ENCODE measurements around the gene SLC25A4. TPM values are rescaled to one million over a fixed set of nuclear protein-coding genes. Genes with fewer than 3 reads are reported as not detected.

The SLC25A4 gene
- total and polyA plus RNA-seq, 10 of the 15 experiments (the other 5 are each of a cell fraction or from before 2014, with no cell fraction given): 12.6 to 161 (median 38.2) TPM

DNA sequence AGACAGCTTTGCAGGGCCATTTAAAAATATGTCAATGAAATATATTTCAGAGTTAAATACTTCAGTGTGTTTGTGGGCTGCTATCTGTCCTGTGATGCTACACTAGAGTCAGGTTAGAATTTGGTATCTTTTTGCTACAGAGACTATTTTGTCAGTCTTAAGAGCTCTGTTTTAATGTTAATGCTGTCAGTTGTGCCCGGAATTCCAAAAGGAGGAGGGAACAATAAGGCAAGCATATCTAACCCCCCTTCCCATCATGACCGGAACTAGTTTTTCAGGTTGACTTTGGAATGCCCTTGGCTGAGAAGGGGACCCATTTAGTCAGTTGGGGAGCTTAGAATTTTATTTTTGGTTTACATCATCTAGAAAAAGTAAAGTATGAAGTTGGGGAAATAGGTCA is 34.9 kb upstream of the SLC25A4 start:
- Histone ChIP-seq H3K4me3 (no peak overlapping the region), H4K20me1 (ENCODE audit: control insufficient read depth, insufficient read depth) (no peaks in the 10 kb centered on the region), H3K79me2 (ENCODE audit: control insufficient read depth, insufficient read depth, low read length) (no peaks in the 10 kb centered on the region), H2AFZ (ENCODE audit: control insufficient read depth, low read depth, low read length) (no peak overlapping the region), H3K27me3 (replicated peaks in 1 of 2; ENCODE audit: control insufficient read depth in 2 of 2, insufficient read depth in 2 of 2, low read length in 1 of 2) (peaks cover 0 to 5% of the 10 kb centered on the region in 2 experiments; a peak in 2 of 4 replicates), H3K4me2 (ENCODE audit: control insufficient read depth, insufficient read depth) (no peak overlapping the region), H3K9ac (ENCODE audit: control insufficient read depth, insufficient read depth, low read length) (no peak overlapping the region), H3K36me3 (ENCODE audit: control insufficient read depth in 2 of 2, insufficient read depth in 2 of 2, low read length in 1 of 2) (no peaks in the 10 kb centered on the region), H3K27ac (ENCODE audit: control insufficient read depth, insufficient read depth) (no peak overlapping the region), H3K9me3 (replicated peaks; ENCODE audit: control insufficient read depth, insufficient read depth, low read length) (no peaks in the 10 kb centered on the region), H3K4me1 (ENCODE audit: control insufficient read depth, insufficient read depth, low read length) (peaks cover 3% of the 10 kb centered on the region; the same call in 1 of the 2 replicates)
- no TSS peak for BruUV-seq (replicated peaks)
- intact Hi-C loops (cut with micrococcal nuclease; ENCODE audit: unreplicated experiment) (no loop called here), in situ Hi-C loops (cut with MboI) (no loop called here)
- no peak for ATAC-seq
- TF ChIP-seq RAD21 (IDR thresholded peaks at IDR 0.05; ENCODE audit: insufficient read depth, low read depth, low read length) (no peak), NFYB (IDR thresholded peaks at IDR 0.05; ENCODE audit: insufficient read depth, low read depth, low read length) (no peak), EP300 (IDR thresholded peaks at IDR 0.05; ENCODE audit: borderline replicate concordance in 1 of 2, control insufficient read depth in 1 of 2, low read depth in 2 of 2, low read length in 2 of 2) (no peak), PAX5 (IDR thresholded peaks at IDR 0.05; ENCODE audit: borderline replicate concordance, low read depth, low read length) (no peak), CBX3 (IDR thresholded peaks at IDR 0.05; ENCODE audit: borderline replicate concordance, low read depth) (no peak)
- CTCF ChIA-PET: interaction anchor here (0.7 to 1.4 kb wide), 3 partner anchors 13 to 28 kb away, joined by 3 to 4 read pairs (median 3); no protein-coding TSS in a partner anchor
- SMC1A ChIA-PET (ENCODE audit: uncharacterized antibody, unreplicated experiment): interaction anchor here (1.0 to 1.4 kb wide), 3 partner anchors 13 to 84 kb away, joined by 3 to 5 read pairs (median 3); no protein-coding TSS in a partner anchor
- RAD21 ChIA-PET (ENCODE audit: unreplicated experiment): no interaction called here
- DNase-seq (ENCODE audit: low read depth, low spot score): no peak
- POLR2A ChIA-PET: no interaction called here
- 55% methylated on average over 2 of the region's 2 CpGs for WGBS (ENCODE audit: insufficient coverage, insufficient replicate concordance, low lambda C conversion rate, missing lambda C conversion rate)
- no peak for FAIRE-seq

DNA sequence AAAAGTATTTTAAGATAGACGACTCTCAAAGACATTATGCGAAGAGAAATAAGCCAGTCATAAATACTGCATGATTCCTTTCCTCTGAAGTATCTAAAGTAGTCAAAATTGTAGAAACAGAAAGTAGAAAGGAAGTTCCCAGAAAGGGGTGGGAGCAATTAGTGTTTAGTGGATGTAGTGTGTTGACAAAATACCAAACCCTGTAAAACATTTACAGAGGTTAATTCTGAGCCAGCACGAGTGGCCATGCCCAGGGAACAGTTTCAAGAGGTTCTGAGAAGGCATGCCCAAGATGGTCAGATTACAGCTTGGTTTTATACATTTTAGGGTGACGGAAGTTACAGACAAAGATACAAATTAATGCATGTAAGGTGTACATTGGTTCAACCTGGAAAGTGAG is 34.4 kb upstream of the SLC25A4 start:
- Histone ChIP-seq H3K79me2 (ENCODE audit: control insufficient read depth, insufficient read depth, low read length) (no peaks in the 10 kb centered on the region), H3K4me2 (ENCODE audit: control insufficient read depth, insufficient read depth) (no peak overlapping the region), H3K27ac (ENCODE audit: control insufficient read depth, insufficient read depth) (no peak overlapping the region), H4K20me1 (ENCODE audit: control insufficient read depth, insufficient read depth) (no peaks in the 10 kb centered on the region), H3K36me3 (ENCODE audit: control insufficient read depth in 2 of 2, insufficient read depth in 2 of 2, low read length in 1 of 2) (no peaks in the 10 kb centered on the region), H3K9me3 (replicated peaks; ENCODE audit: control insufficient read depth, insufficient read depth, low read length) (no peaks in the 10 kb centered on the region), H3K27me3 (replicated peaks in 1 of 2; ENCODE audit: control insufficient read depth in 2 of 2, insufficient read depth in 2 of 2, low read length in 1 of 2) (peaks cover 0 to 5% of the 10 kb centered on the region in 2 experiments; a peak in 2 of 4 replicates), H3K4me3 (no peak overlapping the region), H3K9ac (ENCODE audit: control insufficient read depth, insufficient read depth, low read length) (no peak overlapping the region), H2AFZ (ENCODE audit: control insufficient read depth, low read depth, low read length) (no peak overlapping the region), H3K4me1 (ENCODE audit: control insufficient read depth, insufficient read depth, low read length) (peaks cover 3% of the 10 kb centered on the region; the same call in 1 of the 2 replicates)
- in situ Hi-C loops (cut with MboI): no loop called here
- RAD21 ChIA-PET (ENCODE audit: unreplicated experiment): no interaction called here
- FAIRE-seq (no peak), DNase-seq (ENCODE audit: low read depth, low spot score) (no peak), ATAC-seq (peak; percentile 51)
- SMC1A ChIA-PET (ENCODE audit: uncharacterized antibody, unreplicated experiment): interaction anchor here (1.0 to 1.4 kb wide), 4 partner anchors 13 to 85 kb away, joined by 3 to 5 read pairs (median 3); no protein-coding TSS in a partner anchor
- POLR2A ChIA-PET: no interaction called here
- 20% methylated on average over 4 of the region's 4 CpGs for WGBS (ENCODE audit: insufficient coverage, insufficient replicate concordance, low lambda C conversion rate, missing lambda C conversion rate)
- no TSS peak for BruUV-seq (replicated peaks)
- intact Hi-C loops (cut with micrococcal nuclease; ENCODE audit: unreplicated experiment): no loop called here
- CTCF ChIA-PET: interaction anchor here (0.6 to 1.4 kb wide), 4 partner anchors 13 to 813 kb away, joined by 3 to 4 read pairs (median 3); no protein-coding TSS in a partner anchor
- TF ChIP-seq, protein P1, sequence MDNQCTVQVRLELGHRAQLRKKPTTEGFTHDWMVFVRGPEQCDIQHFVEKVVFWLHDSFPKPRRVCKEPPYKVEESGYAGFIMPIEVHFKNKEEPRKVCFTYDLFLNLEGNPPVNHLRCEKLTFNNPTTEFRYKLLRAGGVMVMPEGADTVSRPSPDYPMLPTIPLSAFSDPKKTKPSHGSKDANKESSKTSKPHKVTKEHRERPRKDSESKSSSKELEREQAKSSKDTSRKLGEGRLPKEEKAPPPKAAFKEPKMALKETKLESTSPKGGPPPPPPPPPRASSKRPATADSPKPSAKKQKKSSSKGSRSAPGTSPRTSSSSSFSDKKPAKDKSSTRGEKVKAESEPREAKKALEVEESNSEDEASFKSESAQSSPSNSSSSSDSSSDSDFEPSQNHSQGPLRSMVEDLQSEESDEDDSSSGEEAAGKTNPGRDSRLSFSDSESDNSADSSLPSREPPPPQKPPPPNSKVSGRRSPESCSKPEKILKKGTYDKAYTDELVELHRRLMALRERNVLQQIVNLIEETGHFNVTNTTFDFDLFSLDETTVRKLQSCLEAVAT (IDR thresholded peaks at IDR 0.05): no peak
- TF ChIP-seq SPI1 (IDR thresholded peaks at IDR 0.05; ENCODE audit: borderline replicate concordance, insufficient read depth, low read depth, low read length) (no peak), TCF12 (IDR thresholded peaks at IDR 0.05; ENCODE audit: low read depth, low read length) (no peak), TAF1 (IDR thresholded peaks at IDR 0.05; ENCODE audit: borderline replicate concordance, low read depth, low read length) (no peak), PML (IDR thresholded peaks at IDR 0.05; ENCODE audit: low read length) (no peak), MTA3 (IDR thresholded peaks at IDR 0.05; ENCODE audit: borderline replicate concordance, low read length) (no peak), TARDBP (IDR thresholded peaks at IDR 0.05; ENCODE audit: borderline replicate concordance) (no peak), ZNF217 (IDR thresholded peaks at IDR 0.05) (no peak), ZSCAN29 (IDR thresholded peaks at IDR 0.05) (no peak)
